Keratinocyte (primary cell): Measurements from ENCODE around the gene ATXN7L1. TPM values are rescaled to one million over a fixed set of nuclear protein-coding genes. Genes with fewer than 3 reads are reported as not detected.

Experiments used
- DNase-seq: peaks from one replicate; pipeline ENCODE4 v3.0.0-alpha.2; 2011; ENCODE audit warnings: low read depth, missing footprints, low spot score
- FAIRE-seq: peaks from 2 replicates; lab custom pipeline; 2011; peaks lifted over from hg19 to GRCh38; lab: Jason Lieb, UNC
- H2AFZ ChIP-seq: 2 replicates; pipeline ENCODE4 v1.6.0; 2012; ENCODE audit warnings: low read length, control low read depth, inconsistent platforms; ENCODE audit not compliant: control insufficient read depth
- H3K27ac ChIP-seq: 2 replicates; pipeline ENCODE4 v1.5.1; 2011; ENCODE audit warnings: low read length; ENCODE audit not compliant: control insufficient read depth, insufficient read depth
- H3K27me3 ChIP-seq: 3 replicates; pipeline ENCODE4 v1.6.0; 2011; ENCODE audit warnings: low read length; ENCODE audit not compliant: control insufficient read depth, insufficient read depth; ENCODE audit errors: extremely low read depth
- H3K36me3 ChIP-seq, 2 experiments: 2 replicates in 1 of 2; 3 replicates in 1 of 2; pipeline ENCODE4 v1.5.1; 2011; ENCODE audit warnings: low read length in 2 of 2, mild to moderate bottlenecking in 1 of 2; ENCODE audit not compliant: control insufficient read depth in 2 of 2, insufficient read depth in 2 of 2; ENCODE audit errors: extremely low read depth in 1 of 2
- H3K4me1 ChIP-seq: 3 replicates; pipeline ENCODE4 v1.5.1; 2011; ENCODE audit warnings: low read length; ENCODE audit not compliant: control insufficient read depth, insufficient read depth; ENCODE audit errors: extremely low read depth
- H3K4me2 ChIP-seq: 3 replicates; pipeline ENCODE4 v1.6.0; 2011; ENCODE audit warnings: low read depth, low read length; ENCODE audit not compliant: control insufficient read depth, insufficient read depth; ENCODE audit errors: extremely low read depth
- H3K4me3 ChIP-seq, 3 experiments: fragments of 200-600 bp in 1 of 3; sonication (generic) in 1 of 3; 2 replicates in 2 of 3; 3 replicates in 1 of 3; pipeline ENCODE4 v1.5.1; 2011 to 2016; ENCODE audit warnings: low read length in 3 of 3, mild to moderate bottlenecking in 3 of 3, control low read depth in 2 of 3, inconsistent platforms in 1 of 3, low read depth in 1 of 3, mixed read lengths in 1 of 3, mixed run types in 1 of 3, moderate library complexity in 1 of 3; ENCODE audit not compliant: control insufficient read depth in 2 of 3, insufficient read depth in 2 of 3; ENCODE audit errors: extremely low read depth in 1 of 3
- H3K79me2 ChIP-seq: 2 replicates; pipeline ENCODE4 v1.6.0; 2012; ENCODE audit warnings: low read length; ENCODE audit not compliant: control insufficient read depth, insufficient read depth
- H3K9ac ChIP-seq: 3 replicates; pipeline ENCODE4 v1.6.0; 2011; ENCODE audit warnings: low read length; ENCODE audit not compliant: control insufficient read depth, insufficient read depth; ENCODE audit errors: extremely low read depth
- H3K9me1 ChIP-seq: 3 replicates; pipeline ENCODE4 v1.6.0; 2011; ENCODE audit warnings: low read length; ENCODE audit not compliant: control insufficient read depth, insufficient read depth; ENCODE audit errors: extremely low read depth
- H3K9me3 ChIP-seq: 2 replicates; pipeline ENCODE4 v1.5.1; 2012; ENCODE audit warnings: low read depth, low read length; ENCODE audit not compliant: control insufficient read depth
- H4K20me1 ChIP-seq: 3 replicates; pipeline ENCODE4 v1.6.0; 2011; ENCODE audit warnings: low read length; ENCODE audit not compliant: control insufficient read depth, insufficient read depth; ENCODE audit errors: extremely low read depth
- EZH2 ChIP-seq: IDR thresholded peaks from one replicate; pipeline ENCODE4 v1.6.1; 2012; ENCODE audit warnings: inconsistent platforms, mild to moderate bottlenecking, low read length, moderate library complexity
- dilution Hi-C: fragments of 300-500 bp; cut with MboI; formaldehyde crosslinking; loops from one replicate; pipeline ENCODE4 v1.7.0; 2020; ENCODE audit warnings: low sequenced_read_pairs; ENCODE audit not compliant: extremely low pct_ligation_motif_present
- polyA plus RNA-seq, 5 experiments: library from polyadenylated mRNA; depleted of rRNA in 3 of 5; stranded (reverse) in 3 of 5; stranded (forward) in 1 of 5; unstranded in 1 of 5; fragments of >200 nt; gene quantifications; 1 replicate in 1 of 5; 2 replicates in 3 of 5; 3 replicates in 1 of 5; pipeline versions ENCODE4 v1.2.1 to v1.2.3, GENCODE V29; 2011 to 2012; ENCODE audit warnings: missing spikeins in 2 of 5, low read depth in 1 of 5, low replicate concordance in 1 of 5
- TF ChIP-seq, protein P1 (sequence below), 3 experiments: IDR thresholded peaks in 1 of 3; conservative IDR thresholded peaks in 1 of 3; optimal IDR thresholded peaks in 1 of 3; 2 replicates in 2 of 3; 3 replicates in 1 of 3; pipeline versions ENCODE3 to v1.5.1; 2011; ENCODE audit warnings: low read length in 3 of 3, mild to moderate bottlenecking in 3 of 3, moderate library complexity in 2 of 3, control low read depth in 1 of 3, inconsistent platforms in 1 of 3; ENCODE audit not compliant: insufficient read depth in 2 of 3; ENCODE audit errors: extremely low read depth in 1 of 3

Gene ATXN7L1
- polyA plus RNA-seq, 1 donor (not counting 4 experiments of a cell fraction or from before 2014, with no cell fraction given), result 4.8 TPM

- Histone ChIP-seq H3K79me2 (no peaks in the 10 kb centered on the region), H3K9me1 (no peaks in the 10 kb centered on the region), H3K4me3 (no peak overlapping the region), H3K27ac (no peak overlapping the region), H3K27me3 (no peaks in the 10 kb centered on the region), H3K4me1 (peaks cover 19% of the 10 kb centered on the region), H2AFZ (no peak overlapping the region), H3K4me2 (no peak overlapping the region), H3K9ac (no peak overlapping the region), H3K36me3 (no peaks in the 10 kb centered on the region), H4K20me1 (no peaks in the 10 kb centered on the region), H3K9me3 (no peaks in the 10 kb centered on the region)
- dilution Hi-C loops, result no loop called here
- TF ChIP-seq EZH2, result no peak
- TF ChIP-seq, protein P1, sequence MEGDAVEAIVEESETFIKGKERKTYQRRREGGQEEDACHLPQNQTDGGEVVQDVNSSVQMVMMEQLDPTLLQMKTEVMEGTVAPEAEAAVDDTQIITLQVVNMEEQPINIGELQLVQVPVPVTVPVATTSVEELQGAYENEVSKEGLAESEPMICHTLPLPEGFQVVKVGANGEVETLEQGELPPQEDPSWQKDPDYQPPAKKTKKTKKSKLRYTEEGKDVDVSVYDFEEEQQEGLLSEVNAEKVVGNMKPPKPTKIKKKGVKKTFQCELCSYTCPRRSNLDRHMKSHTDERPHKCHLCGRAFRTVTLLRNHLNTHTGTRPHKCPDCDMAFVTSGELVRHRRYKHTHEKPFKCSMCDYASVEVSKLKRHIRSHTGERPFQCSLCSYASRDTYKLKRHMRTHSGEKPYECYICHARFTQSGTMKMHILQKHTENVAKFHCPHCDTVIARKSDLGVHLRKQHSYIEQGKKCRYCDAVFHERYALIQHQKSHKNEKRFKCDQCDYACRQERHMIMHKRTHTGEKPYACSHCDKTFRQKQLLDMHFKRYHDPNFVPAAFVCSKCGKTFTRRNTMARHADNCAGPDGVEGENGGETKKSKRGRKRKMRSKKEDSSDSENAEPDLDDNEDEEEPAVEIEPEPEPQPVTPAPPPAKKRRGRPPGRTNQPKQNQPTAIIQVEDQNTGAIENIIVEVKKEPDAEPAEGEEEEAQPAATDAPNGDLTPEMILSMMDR (optimal IDR thresholded peaks at IDR 0.05 in 1 of 3, IDR thresholded peaks at IDR 0.05 in 1 of 3, conservative IDR thresholded peaks at IDR 0.05 in 1 of 3; ENCODE audit: extremely low read depth in 1 of 3, insufficient read depth in 2 of 3, low read length in 3 of 3), result no peak
- no peak for DNase-seq
- FAIRE-seq, result no peak
Measured at GRCh38 chr7:105675934-105676371, 200.4 kb downstream of the ATXN7L1 start.

GRCh38 chr7:105674200-105674920, 202.0 kb downstream of the ATXN7L1 start:
- dilution Hi-C loops, result no loop called here
- no peak for DNase-seq
- Histone ChIP-seq H3K4me2 (no peak overlapping the region), H4K20me1 (no peaks in the 10 kb centered on the region), H3K4me3 (no peak overlapping the region), H3K4me1 (peaks cover 18% of the 10 kb centered on the region), H3K27me3 (no peaks in the 10 kb centered on the region), H2AFZ (no peak overlapping the region), H3K27ac (no peak overlapping the region), H3K79me2 (no peaks in the 10 kb centered on the region), H3K9me3 (no peaks in the 10 kb centered on the region), H3K36me3 (no peaks in the 10 kb centered on the region), H3K9ac (no peak overlapping the region), H3K9me1 (no peaks in the 10 kb centered on the region)
- no peak for FAIRE-seq
- TF ChIP-seq, protein P1 (optimal IDR thresholded peaks at IDR 0.05 in 1 of 3, IDR thresholded peaks at IDR 0.05 in 1 of 3, conservative IDR thresholded peaks at IDR 0.05 in 1 of 3; ENCODE audit: extremely low read depth in 1 of 3, insufficient read depth in 2 of 3, low read length in 3 of 3), result no peak
- no peak for TF ChIP-seq EZH2
